ENCODE results near the gene B2M.
"Not testable (repeated sequence)": the region's sequence is repeated elsewhere in the genome, so short reads cannot be mapped to it uniquely, and the experiment has no call there.

DNA sequence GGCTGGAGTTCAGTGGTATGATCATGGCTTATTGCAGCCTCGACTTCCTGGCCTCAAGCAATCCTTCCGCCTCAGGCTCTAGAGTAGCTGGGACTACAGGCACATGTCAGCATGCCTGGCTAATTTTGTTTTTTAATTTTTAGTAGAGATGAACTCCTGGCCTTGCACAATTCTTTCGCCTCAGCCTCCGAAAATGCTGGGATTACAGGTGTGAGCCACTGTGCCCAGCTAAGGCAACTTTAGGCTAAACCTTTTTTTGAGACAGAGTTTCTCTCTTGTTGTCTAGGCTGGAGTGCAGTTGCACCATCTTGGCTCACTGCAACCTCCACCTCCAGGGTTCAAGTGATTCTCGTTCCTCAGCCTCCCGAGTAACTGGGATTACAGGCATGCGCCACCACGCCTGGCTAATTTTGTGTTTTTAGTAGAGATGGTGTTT, 8.7 kb downstream of the B2M start:
- TF ChIP-seq JUNB (CRISPR knock-in tag; IDR thresholded peaks at IDR 0.05; ENCODE audit: borderline replicate concordance); ZNF160 (CRISPR knock-in tag; IDR thresholded peaks at IDR 0.05); TAF1 (CRISPR knock-in tag; IDR thresholded peaks at IDR 0.05): not testable (repeated sequence)
- TF ChIP-seq, protein P1, sequence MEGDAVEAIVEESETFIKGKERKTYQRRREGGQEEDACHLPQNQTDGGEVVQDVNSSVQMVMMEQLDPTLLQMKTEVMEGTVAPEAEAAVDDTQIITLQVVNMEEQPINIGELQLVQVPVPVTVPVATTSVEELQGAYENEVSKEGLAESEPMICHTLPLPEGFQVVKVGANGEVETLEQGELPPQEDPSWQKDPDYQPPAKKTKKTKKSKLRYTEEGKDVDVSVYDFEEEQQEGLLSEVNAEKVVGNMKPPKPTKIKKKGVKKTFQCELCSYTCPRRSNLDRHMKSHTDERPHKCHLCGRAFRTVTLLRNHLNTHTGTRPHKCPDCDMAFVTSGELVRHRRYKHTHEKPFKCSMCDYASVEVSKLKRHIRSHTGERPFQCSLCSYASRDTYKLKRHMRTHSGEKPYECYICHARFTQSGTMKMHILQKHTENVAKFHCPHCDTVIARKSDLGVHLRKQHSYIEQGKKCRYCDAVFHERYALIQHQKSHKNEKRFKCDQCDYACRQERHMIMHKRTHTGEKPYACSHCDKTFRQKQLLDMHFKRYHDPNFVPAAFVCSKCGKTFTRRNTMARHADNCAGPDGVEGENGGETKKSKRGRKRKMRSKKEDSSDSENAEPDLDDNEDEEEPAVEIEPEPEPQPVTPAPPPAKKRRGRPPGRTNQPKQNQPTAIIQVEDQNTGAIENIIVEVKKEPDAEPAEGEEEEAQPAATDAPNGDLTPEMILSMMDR (CRISPR knock-in tag; IDR thresholded peaks at IDR 0.05) = not testable (repeated sequence)
- TF ChIP-seq, protein P2, sequence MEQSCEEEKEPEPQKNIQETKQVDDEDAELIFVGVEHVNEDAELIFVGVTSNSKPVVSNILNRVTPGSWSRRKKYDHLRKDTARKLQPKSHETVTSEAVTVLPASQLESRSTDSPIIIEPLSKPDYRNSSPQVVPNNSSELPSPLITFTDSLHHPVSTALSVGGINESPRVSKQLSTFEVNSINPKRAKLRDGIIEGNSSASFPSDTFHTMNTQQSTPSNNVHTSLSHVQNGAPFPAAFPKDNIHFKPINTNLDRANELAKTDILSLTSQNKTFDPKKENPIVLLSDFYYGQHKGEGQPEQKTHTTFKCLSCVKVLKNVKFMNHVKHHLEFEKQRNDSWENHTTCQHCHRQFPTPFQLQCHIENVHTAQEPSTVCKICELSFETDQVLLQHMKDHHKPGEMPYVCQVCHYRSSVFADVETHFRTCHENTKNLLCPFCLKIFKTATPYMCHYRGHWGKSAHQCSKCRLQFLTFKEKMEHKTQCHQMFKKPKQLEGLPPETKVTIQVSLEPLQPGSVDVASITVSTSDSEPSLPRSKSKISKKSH (CRISPR knock-in tag; IDR thresholded peaks at IDR 0.05; ENCODE audit: borderline replicate concordance) = not testable (repeated sequence)
